ENCODE results near the gene R3HCC1L. TPM values are rescaled to one million over a fixed set of nuclear protein-coding genes. Genes with fewer than 3 reads are reported as not detected.

Gene R3HCC1L
- total RNA-seq, 1 experiment from 2014 or later = 15.9 TPM

GRCh38 chr10:98205351-98205750 is 70.9 kb downstream of the R3HCC1L start:
- ChIA-PET POLR2A (no interaction called here), CTCF (no interaction called here)
- BruUV-seq (replicated peaks) = no TSS peak
- H3K4me3 ChIP-seq (ENCODE audit: low read depth in 2 of 2, low read length in 2 of 2) = no peak overlapping the region
- H3K9me3 ChIP-seq (ENCODE audit: control insufficient read depth, insufficient read depth, low read depth, low read length) = no peaks in the 10 kb centered on the region
- no peaks in the 10 kb centered on the region for H3K4me1 ChIP-seq (ENCODE audit: control insufficient read depth, insufficient read depth, low read length)
- H3K36me3 ChIP-seq (ENCODE audit: control insufficient read depth, insufficient read depth, low read length) = peaks cover 7% of the 10 kb centered on the region
- in situ Hi-C loops (cut with HindIII; ENCODE audit: low pct_unique_long_range_greater_than_20kb, low sequenced_read_pairs) = no loop called here
- no peaks in the 10 kb centered on the region for H3K27me3 ChIP-seq (ENCODE audit: control insufficient read depth, insufficient read depth, low read length)
- ATAC-seq (no peak), DNase-seq (ENCODE audit: low read depth, low spot score) (no peak)
- H3K27ac ChIP-seq (ENCODE audit: low read length) = no peak overlapping the region
- intact Hi-C loops (cut with micrococcal nuclease; ENCODE audit: unreplicated experiment) = no loop called here
- TF ChIP-seq POLR2AphosphoS5 (IDR thresholded peaks at IDR 0.05; ENCODE audit: low read depth, low read length) (no peak), TCF7L2 (IDR thresholded peaks at IDR 0.05; ENCODE audit: low read depth, low read length) (no peak), REST (IDR thresholded peaks at IDR 0.05; ENCODE audit: insufficient read depth in 1 of 2, low read depth in 2 of 2, low read length in 1 of 2) (no peak), SIN3A (IDR thresholded peaks at IDR 0.05; ENCODE audit: borderline replicate concordance, insufficient read depth, low read depth, low read length) (no peak), CTCF (IDR thresholded peaks at IDR 0.05) (no peak)

- Histone ChIP-seq H3K4me1 (ENCODE audit: control insufficient read depth, insufficient read depth, low read length) (no peaks in the 10 kb centered on the region), H3K9me3 (ENCODE audit: control insufficient read depth, insufficient read depth, low read depth, low read length) (no peaks in the 10 kb centered on the region), H3K27ac (ENCODE audit: low read length) (no peak overlapping the region), H3K36me3 (ENCODE audit: control insufficient read depth, insufficient read depth, low read length) (peaks cover 8% of the 10 kb centered on the region), H3K27me3 (ENCODE audit: control insufficient read depth, insufficient read depth, low read length) (no peaks in the 10 kb centered on the region), H3K4me3 (ENCODE audit: low read depth in 2 of 2, low read length in 2 of 2) (no peak overlapping the region)
- BruUV-seq (replicated peaks) = no TSS peak
- in situ Hi-C loops (cut with HindIII; ENCODE audit: low pct_unique_long_range_greater_than_20kb, low sequenced_read_pairs) (no loop called here), intact Hi-C loops (cut with micrococcal nuclease; ENCODE audit: unreplicated experiment) (no loop called here)
- CTCF ChIA-PET = no interaction called here
- TF ChIP-seq TCF7L2 (IDR thresholded peaks at IDR 0.05; ENCODE audit: low read depth, low read length) = no peak
- TF ChIP-seq REST (IDR thresholded peaks at IDR 0.05; ENCODE audit: insufficient read depth in 1 of 2, low read depth in 2 of 2, low read length in 1 of 2) = no peak
- TF ChIP-seq CTCF (IDR thresholded peaks at IDR 0.05) = no peak
- TF ChIP-seq SIN3A (IDR thresholded peaks at IDR 0.05; ENCODE audit: borderline replicate concordance, insufficient read depth, low read depth, low read length) = no peak
- no peak for TF ChIP-seq POLR2AphosphoS5 (IDR thresholded peaks at IDR 0.05; ENCODE audit: low read depth, low read length)
- no peak for DNase-seq (ENCODE audit: low read depth, low spot score)
- no peak for ATAC-seq
- POLR2A ChIA-PET = no interaction called here
These were observed 74.5 kb downstream of the R3HCC1L start for GRCh38 chr10:98208925-98209324.

All from Panc1 (cell line).